ENCODE data around the gene NAA40. TPM values are rescaled to one million over a fixed set of nuclear protein-coding genes. Genes with fewer than 3 reads are reported as not detected.

NAA40 gene
- total RNA-seq, 1 donor from 2014 or later: 64.5 TPM

DNA sequence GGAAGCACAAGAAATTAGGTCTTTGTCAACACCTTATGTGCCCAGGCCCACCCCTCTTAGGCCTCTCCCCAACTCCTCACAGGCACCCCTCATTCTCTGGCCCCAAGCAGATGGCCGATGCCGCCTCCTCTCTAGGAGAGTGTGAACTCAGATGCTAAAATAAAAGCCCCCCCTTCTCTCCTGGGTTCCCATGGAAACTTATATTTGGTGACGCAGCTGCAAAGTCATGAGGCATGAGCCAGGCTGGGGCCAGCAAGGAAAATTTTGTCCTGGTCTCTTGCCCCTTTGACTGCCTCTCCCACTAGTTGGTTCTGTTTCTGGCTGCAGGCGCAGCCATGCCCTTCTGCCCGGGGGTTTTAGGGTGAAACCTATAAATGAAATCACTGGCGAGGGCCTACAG is 33.6 kb upstream of the NAA40 start:
- Mint-ChIP-seq H3K36me3 (ENCODE audit: low read depth) (peaks cover 11% of the 10 kb centered on the region), H3K4me1 (peaks cover 19% of the 10 kb centered on the region)
- DNase-seq (ENCODE audit: low read depth, low spot score): no peak

DNA sequence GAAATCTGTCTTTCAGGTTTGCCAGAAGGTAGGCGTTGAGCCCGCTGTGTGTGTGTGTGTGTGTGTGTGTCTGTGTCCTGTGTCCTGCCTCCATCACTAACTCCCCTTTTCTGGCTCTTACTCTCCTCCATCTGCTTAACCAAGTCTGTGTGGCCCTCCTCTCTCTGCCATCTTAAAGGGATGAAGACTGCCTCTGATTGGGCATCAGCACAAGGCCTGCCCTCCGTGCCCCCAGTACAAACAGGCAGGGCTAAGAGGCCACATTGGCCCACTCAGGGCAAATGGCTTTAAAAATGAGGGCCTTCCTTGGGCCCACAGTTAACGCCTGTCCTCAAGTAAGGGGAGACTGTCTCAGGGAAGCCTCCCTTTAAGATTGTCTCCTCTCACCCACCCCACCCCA is 32.7 kb upstream of the NAA40 start:
- TF ChIP-seq, protein P1, sequence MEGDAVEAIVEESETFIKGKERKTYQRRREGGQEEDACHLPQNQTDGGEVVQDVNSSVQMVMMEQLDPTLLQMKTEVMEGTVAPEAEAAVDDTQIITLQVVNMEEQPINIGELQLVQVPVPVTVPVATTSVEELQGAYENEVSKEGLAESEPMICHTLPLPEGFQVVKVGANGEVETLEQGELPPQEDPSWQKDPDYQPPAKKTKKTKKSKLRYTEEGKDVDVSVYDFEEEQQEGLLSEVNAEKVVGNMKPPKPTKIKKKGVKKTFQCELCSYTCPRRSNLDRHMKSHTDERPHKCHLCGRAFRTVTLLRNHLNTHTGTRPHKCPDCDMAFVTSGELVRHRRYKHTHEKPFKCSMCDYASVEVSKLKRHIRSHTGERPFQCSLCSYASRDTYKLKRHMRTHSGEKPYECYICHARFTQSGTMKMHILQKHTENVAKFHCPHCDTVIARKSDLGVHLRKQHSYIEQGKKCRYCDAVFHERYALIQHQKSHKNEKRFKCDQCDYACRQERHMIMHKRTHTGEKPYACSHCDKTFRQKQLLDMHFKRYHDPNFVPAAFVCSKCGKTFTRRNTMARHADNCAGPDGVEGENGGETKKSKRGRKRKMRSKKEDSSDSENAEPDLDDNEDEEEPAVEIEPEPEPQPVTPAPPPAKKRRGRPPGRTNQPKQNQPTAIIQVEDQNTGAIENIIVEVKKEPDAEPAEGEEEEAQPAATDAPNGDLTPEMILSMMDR (conservative IDR thresholded peaks at IDR 0.05): no peak
- Mint-ChIP-seq H3K4me1 (peaks cover 25% of the 10 kb centered on the region), H3K27ac (ENCODE audit: unreplicated experiment) (no peak overlapping the region), H3K4me3 (no peak overlapping the region), H3K27me3 (ENCODE audit: low read depth) (no peaks in the 10 kb centered on the region), H3K9me3 (no peaks in the 10 kb centered on the region), H3K36me3 (ENCODE audit: low read depth) (peaks cover 8% of the 10 kb centered on the region)
- DNase-seq (ENCODE audit: low read depth, low spot score): no peak

More for the DNA sequence above, 33.6 kb upstream of the NAA40 start:
- H3K4me3 Mint-ChIP-seq: no peak overlapping the region
- no peaks in the 10 kb centered on the region for H3K27me3 Mint-ChIP-seq (ENCODE audit: low read depth)
- H3K27ac Mint-ChIP-seq (ENCODE audit: unreplicated experiment): no peak overlapping the region
- TF ChIP-seq, protein P1 (conservative IDR thresholded peaks at IDR 0.05): no peak
- no peaks in the 10 kb centered on the region for H3K9me3 Mint-ChIP-seq

DNA sequence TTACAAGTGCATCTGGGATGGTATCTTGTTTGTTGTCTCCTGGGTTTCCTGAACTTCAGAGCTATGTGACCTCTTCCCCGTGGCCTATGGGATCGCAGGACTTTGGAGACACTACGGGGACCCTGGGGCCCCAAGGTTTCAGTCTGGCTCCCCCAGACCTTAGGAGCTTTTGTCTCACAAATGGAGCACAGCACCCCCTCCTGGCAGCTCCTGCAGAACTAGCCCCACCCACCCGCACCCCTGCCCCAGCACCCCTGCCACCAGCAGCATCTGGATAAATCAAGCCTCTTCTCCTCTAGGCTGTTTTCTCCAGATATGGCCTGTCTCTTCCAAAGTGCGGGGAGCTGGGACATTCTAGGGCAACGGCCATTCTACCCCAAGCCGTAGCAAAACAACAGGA is 32.2 kb upstream of the NAA40 start:
- DNase-seq (ENCODE audit: low read depth, low spot score): no peak
- Mint-ChIP-seq H3K27ac (ENCODE audit: unreplicated experiment) (no peak overlapping the region), H3K4me1 (peaks cover 29% of the 10 kb centered on the region), H3K36me3 (ENCODE audit: low read depth) (peaks cover 6% of the 10 kb centered on the region), H3K4me3 (peak overlapping the region; percentile 69), H3K9me3 (no peaks in the 10 kb centered on the region), H3K27me3 (ENCODE audit: low read depth) (peaks cover 3% of the 10 kb centered on the region)
- TF ChIP-seq, protein P1 (conservative IDR thresholded peaks at IDR 0.05): peak; percentile 45

DNA sequence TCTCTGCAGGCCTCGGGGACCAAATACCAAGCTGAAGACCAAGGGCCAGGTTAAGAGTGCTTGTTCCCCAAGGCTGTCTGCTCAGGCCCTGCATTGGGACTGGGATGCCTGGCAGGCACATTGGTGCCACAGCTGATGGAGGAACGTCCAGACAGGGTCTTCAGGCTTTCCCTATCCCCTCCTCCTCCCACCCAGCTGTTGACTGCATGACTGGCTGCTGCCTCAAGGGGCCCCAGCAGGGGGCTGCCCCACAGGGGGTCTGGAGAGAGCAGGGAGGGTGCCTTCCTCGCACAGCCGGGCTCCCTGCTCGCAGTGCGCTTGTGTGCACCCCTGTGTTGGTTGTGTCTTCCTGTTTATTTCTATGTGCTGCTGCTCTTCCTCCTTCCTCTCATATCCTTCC is 31.7 kb upstream of the NAA40 start:
- no peak overlapping the region for H3K27ac Mint-ChIP-seq (ENCODE audit: unreplicated experiment)
- H3K9me3 Mint-ChIP-seq: no peaks in the 10 kb centered on the region
- H3K27me3 Mint-ChIP-seq (ENCODE audit: low read depth): peaks cover 3% of the 10 kb centered on the region
- TF ChIP-seq, protein P1 (conservative IDR thresholded peaks at IDR 0.05): no peak
- DNase-seq (ENCODE audit: low read depth, low spot score): no peak
- no peak overlapping the region for H3K4me3 Mint-ChIP-seq
- peaks cover 6% of the 10 kb centered on the region for H3K36me3 Mint-ChIP-seq (ENCODE audit: low read depth)
- peaks cover 30% of the 10 kb centered on the region for H3K4me1 Mint-ChIP-seq

DNA sequence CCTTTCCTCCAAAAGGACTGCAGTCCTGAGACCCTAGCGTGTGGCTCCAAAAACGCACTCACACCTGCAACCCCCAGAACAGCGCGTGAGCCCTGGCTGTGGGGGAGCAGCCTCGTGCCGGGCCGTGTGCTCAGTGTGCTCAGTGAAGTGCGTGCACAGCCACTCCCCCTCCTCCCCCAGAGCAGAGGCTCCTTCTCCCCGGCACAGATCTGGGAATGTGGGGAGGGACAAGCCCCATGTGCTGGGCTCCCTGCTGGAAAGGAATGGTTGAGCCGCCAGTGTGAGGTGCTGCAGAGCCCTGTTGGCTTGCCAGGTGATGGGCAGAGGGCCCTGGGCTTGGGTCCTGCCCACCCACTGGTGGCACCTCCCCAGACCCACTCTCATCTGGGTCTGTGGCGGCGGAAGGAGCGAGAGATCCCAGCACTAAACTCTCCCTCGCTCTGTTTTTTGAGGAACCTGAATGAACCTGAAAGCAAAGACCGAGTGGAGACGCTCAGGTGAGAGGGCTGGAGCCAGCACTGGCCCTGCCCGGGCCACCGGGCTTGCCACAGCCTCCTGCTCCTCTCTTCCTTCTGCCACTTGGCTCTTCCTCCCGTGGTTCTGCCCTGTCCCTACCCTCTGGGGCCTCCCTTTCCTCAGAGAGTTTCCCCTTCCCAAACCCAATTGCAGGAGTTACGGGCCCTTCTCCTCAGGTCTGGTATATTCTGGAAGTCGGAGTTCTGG is 30.8 kb upstream of the NAA40 start:
- peaks cover 10% of the 10 kb centered on the region for H3K27me3 Mint-ChIP-seq (ENCODE audit: low read depth)
- no peak for DNase-seq (ENCODE audit: low read depth, low spot score)
- TF ChIP-seq, protein P1 (conservative IDR thresholded peaks at IDR 0.05): no peak
- no peaks in the 10 kb centered on the region for H3K9me3 Mint-ChIP-seq
- H3K27ac Mint-ChIP-seq (ENCODE audit: unreplicated experiment): no peak overlapping the region
- H3K4me3 Mint-ChIP-seq: peak overlapping the region; percentile 62
- peaks cover 39% of the 10 kb centered on the region for H3K4me1 Mint-ChIP-seq
- peaks cover 11% of the 10 kb centered on the region for H3K36me3 Mint-ChIP-seq (ENCODE audit: low read depth)

All from neural crest cell (in vitro differentiated cells).